ENCODE results near the gene SLC29A1. TPM values are rescaled to one million over a fixed set of nuclear protein-coding genes. Genes with fewer than 3 reads are reported as not detected.

Gene SLC29A1
- total RNA-seq, 1 experiment from 2014 or later, result 108 TPM

- H3K27ac ChIP-seq (ENCODE audit: low read depth, low read length, poor library complexity, severe bottlenecking), result no peak overlapping the region
- no TSS peak for BruUV-seq (replicated peaks)
- no peaks in the 10 kb centered on the region for H3K9me3 ChIP-seq (ENCODE audit: low read depth, low read length, poor library complexity, severe bottlenecking)
- intact Hi-C loops (cut with micrococcal nuclease; ENCODE audit: unreplicated experiment), result no loop called here
- H3K27me3 ChIP-seq (replicated peaks; ENCODE audit: insufficient read depth, low read depth, low read length, poor library complexity), result no peaks in the 10 kb centered on the region
- no peak for DNase-seq (ENCODE audit: low spot score)
- peaks cover 17% of the 10 kb centered on the region for H3K4me1 ChIP-seq (ENCODE audit: insufficient read depth, low read length, poor library complexity, severe bottlenecking)
- H3K36me3 ChIP-seq (ENCODE audit: insufficient read depth, low read length, poor library complexity, severe bottlenecking), result peaks cover 2% of the 10 kb centered on the region
- no peak for TF ChIP-seq CTCF (conservative IDR thresholded peaks at IDR 0.05; ENCODE audit: low read depth, low read length)
- no peak for TF ChIP-seq EZH2 (IDR thresholded peaks at IDR 0.05; ENCODE audit: borderline replicate concordance, low read depth, low read length, poor library complexity, severe bottlenecking)
- ChIA-PET CTCF (no interaction called here), POLR2A (ENCODE audit: low non-redundant PET) (no interaction called here)
- no peak overlapping the region for H3K4me3 ChIP-seq (ENCODE audit: low read depth, low read length, poor library complexity, severe bottlenecking)
These were observed 39.3 kb downstream of the SLC29A1 start for GRCh38 chr6:44262467-44263353.

GRCh38 chr6:44263354-44264100 lies 40.1 kb downstream of the SLC29A1 start:
- TF ChIP-seq CTCF (conservative IDR thresholded peaks at IDR 0.05; ENCODE audit: low read depth, low read length) (no peak), EZH2 (IDR thresholded peaks at IDR 0.05; ENCODE audit: borderline replicate concordance, low read depth, low read length, poor library complexity, severe bottlenecking) (no peak)
- Histone ChIP-seq H3K4me1 (ENCODE audit: insufficient read depth, low read length, poor library complexity, severe bottlenecking) (peaks cover 20% of the 10 kb centered on the region), H3K9me3 (ENCODE audit: low read depth, low read length, poor library complexity, severe bottlenecking) (no peaks in the 10 kb centered on the region), H3K4me3 (ENCODE audit: low read depth, low read length, poor library complexity, severe bottlenecking) (no peak overlapping the region), H3K36me3 (ENCODE audit: insufficient read depth, low read length, poor library complexity, severe bottlenecking) (peaks cover 2% of the 10 kb centered on the region), H3K27ac (ENCODE audit: low read depth, low read length, poor library complexity, severe bottlenecking) (no peak overlapping the region), H3K27me3 (replicated peaks; ENCODE audit: insufficient read depth, low read depth, low read length, poor library complexity) (no peaks in the 10 kb centered on the region)
- intact Hi-C loops (cut with micrococcal nuclease; ENCODE audit: unreplicated experiment), result no loop called here
- no peak for DNase-seq (ENCODE audit: low spot score)
- no TSS peak for BruUV-seq (replicated peaks)
- ChIA-PET CTCF (no interaction called here), POLR2A (ENCODE audit: low non-redundant PET) (no interaction called here)

- DNase-seq (ENCODE audit: low spot score), result no peak
- Histone ChIP-seq H3K27ac (ENCODE audit: low read depth, low read length, poor library complexity, severe bottlenecking) (peak overlapping the region; percentile 79), H3K4me3 (ENCODE audit: low read depth, low read length, poor library complexity, severe bottlenecking) (peak overlapping the region; percentile 94), H3K27me3 (replicated peaks; ENCODE audit: insufficient read depth, low read depth, low read length, poor library complexity) (no peaks in the 10 kb centered on the region), H3K36me3 (ENCODE audit: insufficient read depth, low read length, poor library complexity, severe bottlenecking) (peaks cover 2% of the 10 kb centered on the region), H3K9me3 (ENCODE audit: low read depth, low read length, poor library complexity, severe bottlenecking) (no peaks in the 10 kb centered on the region), H3K4me1 (ENCODE audit: insufficient read depth, low read length, poor library complexity, severe bottlenecking) (peaks cover 20% of the 10 kb centered on the region)
- intact Hi-C loops (cut with micrococcal nuclease; ENCODE audit: unreplicated experiment), result loop anchor here (5.0 kb wide), 1 partner anchor 193 kb away; no protein-coding TSS in a partner anchor
- TSS peak; percentile 58 for BruUV-seq (replicated peaks)
- ChIA-PET CTCF (interaction anchor here (0.7 kb wide), 1 partner anchor 168 kb away, joined by 7 read pairs; no protein-coding TSS in a partner anchor), POLR2A (ENCODE audit: low non-redundant PET) (no interaction called here)
- TF ChIP-seq EZH2 (IDR thresholded peaks at IDR 0.05; ENCODE audit: borderline replicate concordance, low read depth, low read length, poor library complexity, severe bottlenecking) (no peak), CTCF (conservative IDR thresholded peaks at IDR 0.05; ENCODE audit: low read depth, low read length) (no peak)
These were observed 41.0 kb downstream of the SLC29A1 start for GRCh38 chr6:44264154-44265006.

All from A673 (cell line).